Breast epithelium (tissue), 3 donors: ENCODE data around the gene SEL1L3.

ENCODE experiments used
- CTCF ChIP-seq, 3 donors: fragments of 450-650 bp; IDR thresholded peaks; one replicate each; pipeline ENCODE4 v1.5.1; 2016 to 2017; ENCODE audit warnings: antibody characterized with exemption in 3 of 3, mild to moderate bottlenecking in 3 of 3, moderate library complexity in 3 of 3
- POLR2A ChIP-seq: fragments of 450-650 bp; IDR thresholded peaks from one replicate; pipeline ENCODE4 v1.6.1; 2016; ENCODE audit warnings: antibody characterized with exemption, mild to moderate bottlenecking, moderate library complexity

GRCh38 chr4:25905371-25905770 lies 42.6 kb upstream of the SEL1L3 start:
- TF ChIP-seq CTCF (IDR thresholded peaks at IDR 0.05): no peak
- no peak for TF ChIP-seq POLR2A
